Endothelial cell of umbilical vein (primary cell): Measurements from ENCODE around the gene FAM83F. TPM values are rescaled to one million over a fixed set of nuclear protein-coding genes. Genes with fewer than 3 reads are reported as not detected.

Experiments
- BruUV-seq: library from RNA; stranded (reverse); fragments of 400-500 nt; replicated peaks from 2 replicates; lab custom pipeline; 2021; lab: Mats Ljungman, UMichigan
- CTCF ChIA-PET: fragments of 300-600, 350-600 bp; sonication (Branson Sonifier 250); formaldehyde crosslinking; loops from one replicate; lab custom pipeline; 2021; ENCODE audit warnings: antibody characterized with exemption, inconsistent platforms; lab: Charles Lee
- POLR2A ChIA-PET: fragments of 300-600, 350-600 bp; sonication (Branson Sonifier 250); formaldehyde crosslinking; loops from one replicate; lab custom pipeline; 2021; ENCODE audit warnings: antibody characterized with exemption, inconsistent platforms; lab: Charles Lee
- DNase-seq: peaks from one replicate; pipeline ENCODE4 v3.0.0-alpha.2; 2011; ENCODE audit warnings: low read depth, low spot score
- FAIRE-seq: peaks from 2 replicates; lab custom pipeline; 2011; peaks lifted over from hg19 to GRCh38; lab: Jason Lieb, UNC
- H2AFZ ChIP-seq: 2 replicates; pipeline ENCODE4 v1.6.0; 2012; ENCODE audit warnings: low read depth, low read length, control low read depth, inconsistent platforms
- H3K27ac ChIP-seq: 2 replicates; pipeline ENCODE4 v1.5.1; 2011; ENCODE audit warnings: low read depth, mild to moderate bottlenecking, control low read depth, low read length, moderate library complexity; ENCODE audit not compliant: insufficient read depth
- H3K27me3 ChIP-seq, 2 experiments: 2 replicates each; pipeline versions ENCODE4 v1.6.0 to v1.6.1; 2011; ENCODE audit warnings: low read length in 2 of 2, mixed read lengths in 1 of 2; ENCODE audit not compliant: control insufficient read depth in 2 of 2, insufficient read depth in 2 of 2
- H3K36me3 ChIP-seq, 2 experiments: 2 replicates in 1 of 2; 3 replicates in 1 of 2; pipeline ENCODE4 v1.5.1; 2011; ENCODE audit warnings: low read length in 2 of 2, mild to moderate bottlenecking in 1 of 2, moderate library complexity in 1 of 2; ENCODE audit not compliant: control insufficient read depth in 2 of 2, insufficient read depth in 2 of 2; ENCODE audit errors: extremely low read depth in 1 of 2
- H3K4me1 ChIP-seq: 3 replicates; pipeline ENCODE4 v1.5.1; 2011; ENCODE audit warnings: mild to moderate bottlenecking, low read length; ENCODE audit not compliant: control insufficient read depth, insufficient read depth; ENCODE audit errors: extremely low read depth
- H3K4me2 ChIP-seq: 2 replicates; pipeline ENCODE4 v1.6.1; 2011; ENCODE audit warnings: low read length, control low read depth, mixed read lengths; ENCODE audit not compliant: insufficient read depth
- H3K4me3 ChIP-seq, 3 experiments: fragments of 200-600 bp in 1 of 3; sonication (generic), shearing (Covaris generic) in 1 of 3; replicated peaks in 1 of 3; 2 replicates each; pipeline ENCODE4 v1.5.1; 2011 to 2016; ENCODE audit warnings: control low read depth in 3 of 3, low read length in 3 of 3, mild to moderate bottlenecking in 2 of 3, inconsistent platforms in 1 of 3, low read depth in 1 of 3, moderate library complexity in 1 of 3; ENCODE audit not compliant: insufficient read depth in 1 of 3
- H3K79me2 ChIP-seq: 2 replicates; pipeline ENCODE4 v1.6.0; 2012; ENCODE audit warnings: low read length, inconsistent platforms; ENCODE audit not compliant: control insufficient read depth, insufficient read depth
- H3K9ac ChIP-seq: replicated peaks from 2 replicates; pipeline ENCODE3; 2011; ENCODE audit warnings: low read length, control low read depth; ENCODE audit not compliant: insufficient read depth; ENCODE audit errors: extremely low read depth
- H3K9me1 ChIP-seq: replicated peaks from 3 replicates; pipeline ENCODE4 v1.6.0; 2011; ENCODE audit warnings: mild to moderate bottlenecking, low read length; ENCODE audit not compliant: control insufficient read depth, insufficient read depth; ENCODE audit errors: extremely low read depth
- H3K9me3 ChIP-seq: replicated peaks from 2 replicates; pipeline ENCODE4 v1.5.1; 2012; ENCODE audit warnings: low read length, inconsistent platforms; ENCODE audit not compliant: control insufficient read depth, insufficient read depth
- H4K20me1 ChIP-seq: replicated peaks from 2 replicates; pipeline ENCODE3; 2011; ENCODE audit warnings: mild to moderate bottlenecking, low read length; ENCODE audit not compliant: control insufficient read depth, insufficient read depth; ENCODE audit errors: extremely low read depth
- EZH2 ChIP-seq: IDR thresholded peaks from 2 replicates; pipeline ENCODE4 v1.6.1; 2012; ENCODE audit warnings: borderline replicate concordance, low read depth, mild to moderate bottlenecking, moderate library complexity, low read length, inconsistent platforms; ENCODE audit not compliant: severe bottlenecking
- FOS ChIP-seq: IDR thresholded peaks from 2 replicates; pipeline ENCODE4 v1.6.1; 2011; ENCODE audit warnings: mild to moderate bottlenecking, low read length, moderate library complexity, borderline replicate concordance; ENCODE audit not compliant: insufficient read depth
- GATA2 ChIP-seq: IDR thresholded peaks from 2 replicates; pipeline ENCODE4 v1.7.0; 2011; ENCODE audit warnings: low read depth, mild to moderate bottlenecking, moderate library complexity, mixed read lengths, low read length; ENCODE audit not compliant: insufficient read length, insufficient read depth
- JUN ChIP-seq: IDR thresholded peaks from 2 replicates; pipeline ENCODE4 v1.6.1; 2011; ENCODE audit warnings: borderline replicate concordance, low read depth; ENCODE audit not compliant: insufficient read length, insufficient read depth
- MYC ChIP-seq: IDR thresholded peaks from one replicate; pipeline ENCODE4 v1.6.1; 2011; ENCODE audit warnings: mild to moderate bottlenecking, low read depth, low read length
- POLR2A ChIP-seq: IDR thresholded peaks from 2 replicates; pipeline ENCODE4 v1.6.1; 2012; ENCODE audit warnings: low read depth, mild to moderate bottlenecking, control low read depth, low read length
- POLR2AphosphoS5 ChIP-seq: IDR thresholded peaks from 2 replicates; pipeline ENCODE4 v1.6.1; 2012; ENCODE audit warnings: low read depth, mild to moderate bottlenecking, control low read depth, low read length, moderate library complexity; ENCODE audit not compliant: insufficient read depth
- dilution Hi-C: fragments of 300-500 bp; cut with MboI; formaldehyde crosslinking; loops from one replicate; pipeline ENCODE4 v1.15.0; 2019; ENCODE audit warnings: low sequenced_read_pairs; ENCODE audit not compliant: extremely low pct_ligation_motif_present
- intact Hi-C: fragments of 100-400 bp; cut with micrococcal nuclease; formaldehyde crosslinking; loops from one replicate; pipeline ENCODE4 v1.10.0; 2022
- polyA plus RNA-seq, 4 experiments: library from polyadenylated mRNA; depleted of rRNA in 3 of 4; stranded (reverse) in 3 of 4; unstranded in 1 of 4; fragments of >200 nt; gene quantifications; 2 replicates each; pipeline versions ENCODE4 v1.2.1 to v1.2.3, GENCODE V29; 2011 to 2012; ENCODE audit warnings: missing spikeins in 1 of 4
- total RNA-seq: library from RNA; stranded (reverse); gene quantifications from 2 replicates; pipeline ENCODE4 v1.2.3, GENCODE V29; 2021
- TF ChIP-seq, protein P1 (sequence below), 2 donors: IDR thresholded peaks; 1 replicate in 1 of 2; 2 replicates in 1 of 2; pipeline ENCODE4 v1.5.1; 2011; ENCODE audit warnings: low read length in 2 of 2, mild to moderate bottlenecking in 2 of 2, moderate library complexity in 2 of 2, control low read depth in 1 of 2, inconsistent platforms in 1 of 2, low read depth in 1 of 2; ENCODE audit not compliant: insufficient read depth in 1 of 2; ENCODE audit errors: extremely low read depth in 1 of 2
- TF ChIP-seq, protein P2 (sequence below): IDR thresholded peaks from 2 replicates; pipeline ENCODE4 v1.6.1; 2011; ENCODE audit not compliant: insufficient read depth, insufficient read length

Gene FAM83F
- total and polyA plus RNA-seq, 2 donors (not counting 3 experiments of a cell fraction or from before 2014, with no cell fraction given), result not detected

DNA sequence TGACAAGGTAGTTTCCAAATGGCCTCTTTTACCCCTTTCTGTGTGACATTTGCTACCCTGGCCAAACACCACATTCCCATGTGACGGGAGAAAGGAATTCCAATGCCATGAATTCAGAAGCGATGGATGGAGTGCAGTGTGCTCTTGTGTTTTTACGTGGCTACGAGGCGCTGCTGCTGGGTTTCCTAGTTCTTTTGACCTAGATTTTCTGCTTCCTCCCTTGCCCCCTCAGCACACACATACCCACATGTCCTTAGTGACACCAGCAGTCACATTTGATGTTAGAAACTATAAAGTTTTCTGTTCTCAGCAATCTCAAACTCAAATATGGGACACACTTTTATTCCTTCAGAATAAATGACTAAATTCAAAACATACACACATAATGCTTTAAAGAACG lies 42.4 kb upstream of the FAM83F start:
- H3K36me3 ChIP-seq, result no peaks in the 10 kb centered on the region
- POLR2A ChIA-PET, result no interaction called here
- no peak overlapping the region for H3K27ac ChIP-seq
- H3K9ac ChIP-seq, result no peak overlapping the region
- TF ChIP-seq, protein P1, sequence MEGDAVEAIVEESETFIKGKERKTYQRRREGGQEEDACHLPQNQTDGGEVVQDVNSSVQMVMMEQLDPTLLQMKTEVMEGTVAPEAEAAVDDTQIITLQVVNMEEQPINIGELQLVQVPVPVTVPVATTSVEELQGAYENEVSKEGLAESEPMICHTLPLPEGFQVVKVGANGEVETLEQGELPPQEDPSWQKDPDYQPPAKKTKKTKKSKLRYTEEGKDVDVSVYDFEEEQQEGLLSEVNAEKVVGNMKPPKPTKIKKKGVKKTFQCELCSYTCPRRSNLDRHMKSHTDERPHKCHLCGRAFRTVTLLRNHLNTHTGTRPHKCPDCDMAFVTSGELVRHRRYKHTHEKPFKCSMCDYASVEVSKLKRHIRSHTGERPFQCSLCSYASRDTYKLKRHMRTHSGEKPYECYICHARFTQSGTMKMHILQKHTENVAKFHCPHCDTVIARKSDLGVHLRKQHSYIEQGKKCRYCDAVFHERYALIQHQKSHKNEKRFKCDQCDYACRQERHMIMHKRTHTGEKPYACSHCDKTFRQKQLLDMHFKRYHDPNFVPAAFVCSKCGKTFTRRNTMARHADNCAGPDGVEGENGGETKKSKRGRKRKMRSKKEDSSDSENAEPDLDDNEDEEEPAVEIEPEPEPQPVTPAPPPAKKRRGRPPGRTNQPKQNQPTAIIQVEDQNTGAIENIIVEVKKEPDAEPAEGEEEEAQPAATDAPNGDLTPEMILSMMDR (IDR thresholded peaks at IDR 0.05; ENCODE audit: extremely low read depth in 1 of 2, insufficient read depth in 1 of 2, low read depth in 1 of 2, low read length in 2 of 2), result no peak
- no peak for TF ChIP-seq FOS
- no peak for TF ChIP-seq EZH2
- TF ChIP-seq, protein P2, sequence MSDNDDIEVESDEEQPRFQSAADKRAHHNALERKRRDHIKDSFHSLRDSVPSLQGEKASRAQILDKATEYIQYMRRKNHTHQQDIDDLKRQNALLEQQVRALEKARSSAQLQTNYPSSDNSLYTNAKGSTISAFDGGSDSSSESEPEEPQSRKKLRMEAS, result no peak
- TF ChIP-seq JUN, result no peak
- TF ChIP-seq POLR2A, result no peak
- TF ChIP-seq GATA2, result no peak
- TF ChIP-seq MYC, result no peak
- no peak for TF ChIP-seq POLR2AphosphoS5
- H3K79me2 ChIP-seq, result no peaks in the 10 kb centered on the region
- DNase-seq (no peak), FAIRE-seq (no peak)
- dilution Hi-C loops (no loop called here), intact Hi-C loops (no loop called here)
- BruUV-seq, result no TSS peak
- no peaks in the 10 kb centered on the region for H3K9me3 ChIP-seq
- H3K4me2 ChIP-seq, result no peak overlapping the region
- H3K27me3 ChIP-seq, result peaks cover 3% of the 10 kb centered on the region in 2 experiments
- CTCF ChIA-PET, result interaction anchor here (1.2 kb wide), 1 partner anchor 73 kb away, joined by 3 read pairs; no protein-coding TSS in a partner anchor
- H3K4me3 ChIP-seq, result no peak overlapping the region
- H3K4me1 ChIP-seq, result no peaks in the 10 kb centered on the region
- no peaks in the 10 kb centered on the region for H3K9me1 ChIP-seq
- H4K20me1 ChIP-seq, result no peaks in the 10 kb centered on the region
- no peak overlapping the region for H2AFZ ChIP-seq
